HEK293 (cell line): ENCODE results near the gene DEDD.

Source experiments
- GFI1B ChIP-seq: fragments of 450-650 bp; formaldehyde crosslinking; IDR thresholded peaks from 2 replicates; pipeline ENCODE4 v1.5.1; 2016; ENCODE audit warnings: missing biosample characterization, missing genetic modification characterization
- HOXD13 ChIP-seq: sonication (generic); formaldehyde crosslinking; IDR thresholded peaks from 2 replicates; pipeline ENCODE4 v1.8.0; 2022; ENCODE audit warnings: missing genetic modification reagents, borderline replicate concordance
- IKZF3 ChIP-seq: fragments of 450-650 bp; IDR thresholded peaks from 2 replicates; pipeline ENCODE4 v1.5.0; 2018; ENCODE audit warnings: missing biosample characterization, mild to moderate bottlenecking, missing genetic modification characterization, moderate library complexity
- KLF10 ChIP-seq: fragments of 450-650 bp; IDR thresholded peaks from 2 replicates; pipeline ENCODE4 v1.5.1; 2018; ENCODE audit warnings: missing biosample characterization, mild to moderate bottlenecking, missing genetic modification characterization
- MYNN ChIP-seq: fragments of 450-650 bp; formaldehyde crosslinking; IDR thresholded peaks from 2 replicates; pipeline ENCODE4 v1.5.1; 2016; ENCODE audit warnings: missing biosample characterization, missing genetic modification characterization, borderline replicate concordance
- SCRT2 ChIP-seq: fragments of 450-650 bp; formaldehyde crosslinking; IDR thresholded peaks from 2 replicates; pipeline ENCODE4 v1.5.1; 2016; ENCODE audit warnings: missing biosample characterization, missing genetic modification characterization
- TRIM28 ChIP-seq: IDR thresholded peaks from 2 replicates; pipeline ENCODE4 v1.6.1; 2011; ENCODE audit warnings: low read length, control low read depth, borderline replicate concordance
- ZNF10 ChIP-seq: fragments of 450-650 bp; formaldehyde crosslinking; IDR thresholded peaks from 2 replicates; pipeline ENCODE4 v1.5.1; 2017; ENCODE audit warnings: missing biosample characterization, missing genetic modification characterization
- ZNF133 ChIP-seq: fragments of 450-650 bp; formaldehyde crosslinking; IDR thresholded peaks from 2 replicates; pipeline ENCODE4 v1.5.1; 2016; ENCODE audit warnings: missing biosample characterization, missing genetic modification characterization
- ZNF140 ChIP-seq: fragments of 450-650 bp; formaldehyde crosslinking; IDR thresholded peaks from 2 replicates; pipeline ENCODE4 v1.5.1; 2016; ENCODE audit warnings: missing biosample characterization, missing genetic modification characterization
- ZNF169 ChIP-seq: fragments of 450-650 bp; formaldehyde crosslinking; IDR thresholded peaks from 2 replicates; pipeline ENCODE4 v1.5.1; 2016; ENCODE audit warnings: missing biosample characterization, missing genetic modification characterization
- ZNF175 ChIP-seq: fragments of 450-650 bp; formaldehyde crosslinking; IDR thresholded peaks from 2 replicates; pipeline ENCODE4 v1.5.1; 2016; ENCODE audit warnings: missing biosample characterization, missing genetic modification characterization
- ZNF544 ChIP-seq: fragments of 450-650 bp; formaldehyde crosslinking; IDR thresholded peaks from 2 replicates; pipeline ENCODE4 v1.5.0; 2017; ENCODE audit warnings: missing biosample characterization, missing genetic modification characterization
- ZNF549 ChIP-seq: fragments of 450-650 bp; IDR thresholded peaks from 2 replicates; pipeline ENCODE4 v1.5.1; 2018; ENCODE audit warnings: missing biosample characterization, missing genetic modification characterization, mild to moderate bottlenecking, inconsistent platforms, moderate library complexity
- ZNF561 ChIP-seq: fragments of 450-650 bp; IDR thresholded peaks from 2 replicates; pipeline ENCODE4 v1.5.1; 2018; ENCODE audit warnings: missing biosample characterization, missing genetic modification characterization, borderline replicate concordance
- ZNF600 ChIP-seq: fragments of 450-650 bp; formaldehyde crosslinking; IDR thresholded peaks from 2 replicates; pipeline ENCODE4 v1.5.1; 2016; ENCODE audit warnings: missing biosample characterization, missing genetic modification characterization
- ZNF785 ChIP-seq: fragments of 450-650 bp; formaldehyde crosslinking; IDR thresholded peaks from 2 replicates; pipeline ENCODE4 v1.5.1; 2016; ENCODE audit warnings: missing biosample characterization, missing genetic modification characterization
- ZNF792 ChIP-seq: fragments of 450-650 bp; formaldehyde crosslinking; IDR thresholded peaks from 2 replicates; pipeline ENCODE4 v1.5.1; 2016; ENCODE audit warnings: missing biosample characterization, missing genetic modification characterization
- TF ChIP-seq, protein P1 (sequence below): fragments of 450-650 bp; formaldehyde crosslinking; IDR thresholded peaks from 2 replicates; pipeline ENCODE4 v1.5.1; 2017; ENCODE audit warnings: missing biosample characterization, missing genetic modification characterization
- TF ChIP-seq, protein P2 (sequence below): fragments of 450-650 bp; formaldehyde crosslinking; IDR thresholded peaks from 2 replicates; pipeline ENCODE4 v1.5.1; 2016; ENCODE audit warnings: missing biosample characterization, missing genetic modification characterization
- TF ChIP-seq, protein P3 (sequence below): fragments of 450-650 bp; formaldehyde crosslinking; IDR thresholded peaks from 2 replicates; pipeline ENCODE4 v1.5.1; 2016; ENCODE audit warnings: missing biosample characterization, missing genetic modification characterization
- TF ChIP-seq, protein P4 (sequence below): fragments of 450-650 bp; formaldehyde crosslinking; IDR thresholded peaks from 2 replicates; pipeline ENCODE4 v1.5.1; 2017; ENCODE audit warnings: missing biosample characterization, missing genetic modification characterization
- TF ChIP-seq, protein P5 (sequence below): fragments of 450-650 bp; formaldehyde crosslinking; IDR thresholded peaks from 2 replicates; pipeline ENCODE4 v1.5.1; 2016; ENCODE audit warnings: missing biosample characterization, missing genetic modification characterization
- TF ChIP-seq, protein P6 (sequence below): fragments of 450-650 bp; formaldehyde crosslinking; conservative IDR thresholded peaks from 2 replicates; pipeline ENCODE4 v1.5.1; 2016; ENCODE audit warnings: low read depth, missing biosample characterization, missing genetic modification characterization
- TF ChIP-seq, protein P7 (sequence below): fragments of 450-650 bp; formaldehyde crosslinking; IDR thresholded peaks from 2 replicates; pipeline ENCODE4 v1.5.1; 2016; ENCODE audit warnings: missing biosample characterization, missing genetic modification characterization

The DEDD gene

DNA sequence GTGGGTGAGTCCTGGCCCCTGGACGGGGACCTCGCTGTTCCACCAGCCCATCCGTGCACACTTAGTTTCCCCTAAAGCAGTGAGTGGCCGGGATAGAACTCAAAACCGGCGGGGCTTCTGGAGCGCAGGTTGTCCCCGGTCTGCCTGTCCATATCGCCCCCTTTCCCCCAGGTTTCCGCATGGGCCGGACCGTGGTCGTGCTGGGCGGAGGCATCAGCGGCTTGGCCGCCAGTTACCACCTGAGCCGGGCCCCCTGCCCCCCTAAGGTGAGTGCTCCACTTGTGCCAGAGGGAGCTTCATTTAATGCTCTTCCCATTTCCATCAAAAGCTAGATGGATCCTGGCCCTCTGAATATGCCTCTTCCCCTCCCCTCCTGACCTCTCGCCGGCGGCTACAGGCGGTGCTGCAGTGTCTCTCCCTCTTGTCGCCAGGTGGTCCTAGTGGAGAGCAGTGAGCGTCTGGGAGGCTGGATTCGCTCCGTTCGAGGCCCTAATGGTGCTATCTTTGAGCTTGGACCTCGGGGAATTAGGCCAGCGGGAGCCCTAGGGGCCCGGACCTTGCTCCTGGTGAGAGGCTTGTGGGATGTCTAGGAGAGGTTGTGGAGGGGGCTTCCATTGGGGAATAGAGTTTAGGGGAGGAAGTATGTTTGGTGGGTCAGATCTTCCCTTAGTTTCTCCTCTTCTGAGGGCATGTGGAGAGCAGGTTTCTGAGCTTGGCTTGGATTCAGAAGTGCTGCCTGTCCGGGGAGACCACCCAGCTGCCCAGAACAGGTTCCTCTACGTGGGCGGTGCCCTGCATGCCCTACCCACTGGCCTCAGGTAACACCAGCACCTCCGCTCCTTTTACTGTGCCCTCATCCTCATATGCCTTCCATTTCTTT, 34.4 kb upstream of the DEDD start (continued):
- TF ChIP-seq, protein P1, sequence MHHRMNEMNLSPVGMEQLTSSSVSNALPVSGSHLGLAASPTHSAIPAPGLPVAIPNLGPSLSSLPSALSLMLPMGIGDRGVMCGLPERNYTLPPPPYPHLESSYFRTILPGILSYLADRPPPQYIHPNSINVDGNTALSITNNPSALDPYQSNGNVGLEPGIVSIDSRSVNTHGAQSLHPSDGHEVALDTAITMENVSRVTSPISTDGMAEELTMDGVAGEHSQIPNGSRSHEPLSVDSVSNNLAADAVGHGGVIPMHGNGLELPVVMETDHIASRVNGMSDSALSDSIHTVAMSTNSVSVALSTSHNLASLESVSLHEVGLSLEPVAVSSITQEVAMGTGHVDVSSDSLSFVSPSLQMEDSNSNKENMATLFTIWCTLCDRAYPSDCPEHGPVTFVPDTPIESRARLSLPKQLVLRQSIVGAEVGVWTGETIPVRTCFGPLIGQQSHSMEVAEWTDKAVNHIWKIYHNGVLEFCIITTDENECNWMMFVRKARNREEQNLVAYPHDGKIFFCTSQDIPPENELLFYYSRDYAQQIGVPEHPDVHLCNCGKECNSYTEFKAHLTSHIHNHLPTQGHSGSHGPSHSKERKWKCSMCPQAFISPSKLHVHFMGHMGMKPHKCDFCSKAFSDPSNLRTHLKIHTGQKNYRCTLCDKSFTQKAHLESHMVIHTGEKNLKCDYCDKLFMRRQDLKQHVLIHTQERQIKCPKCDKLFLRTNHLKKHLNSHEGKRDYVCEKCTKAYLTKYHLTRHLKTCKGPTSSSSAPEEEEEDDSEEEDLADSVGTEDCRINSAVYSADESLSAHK (tag by site-specific recombination), result no peak
- no peak for TF ChIP-seq HOXD13 (CRISPR knock-in tag)
- TF ChIP-seq IKZF3 (tag by site-specific recombination), result no peak
- TF ChIP-seq, protein P2, sequence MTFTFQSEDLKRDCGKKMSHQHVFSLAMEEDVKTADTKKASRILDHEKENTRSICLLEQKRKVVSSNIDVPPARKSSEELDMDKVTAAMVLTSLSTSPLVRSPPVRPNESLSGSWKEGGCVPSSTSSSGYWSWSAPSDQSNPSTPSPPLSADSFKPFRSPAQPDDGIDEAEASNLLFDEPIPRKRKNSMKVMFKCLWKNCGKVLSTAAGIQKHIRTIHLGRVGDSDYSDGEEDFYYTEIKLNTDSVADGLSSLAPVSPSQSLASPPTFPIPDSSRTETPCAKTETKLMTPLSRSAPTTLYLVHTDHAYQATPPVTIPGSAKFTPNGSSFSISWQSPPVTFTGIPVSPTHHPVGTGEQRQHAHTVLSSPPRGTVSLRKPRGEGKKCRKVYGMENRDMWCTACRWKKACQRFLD, result no peak
- no peak for TF ChIP-seq ZNF140 (tag by site-specific recombination)
- no peak for TF ChIP-seq GFI1B
- no peak for TF ChIP-seq ZNF133
- no peak for TF ChIP-seq ZNF561
- no peak for TF ChIP-seq ZNF544 (tag by site-specific recombination)
- TF ChIP-seq MYNN (tag by site-specific recombination), result no peak
- no peak for TF ChIP-seq ZNF785 (tag by site-specific recombination)
- TF ChIP-seq ZNF10 (tag by site-specific recombination), result no peak
- no peak for TF ChIP-seq ZNF549
- TF ChIP-seq ZNF175 (tag by site-specific recombination), result no peak
- TF ChIP-seq, protein P3, sequence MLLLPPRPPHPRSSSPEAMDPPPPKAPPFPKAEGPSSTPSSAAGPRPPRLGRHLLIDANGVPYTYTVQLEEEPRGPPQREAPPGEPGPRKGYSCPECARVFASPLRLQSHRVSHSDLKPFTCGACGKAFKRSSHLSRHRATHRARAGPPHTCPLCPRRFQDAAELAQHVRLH, result 0 out of 2 replicates have a peak, but pooled peaks have one; percentile 4
- TF ChIP-seq ZNF792 (tag by site-specific recombination), result no peak
- TF ChIP-seq, protein P4, sequence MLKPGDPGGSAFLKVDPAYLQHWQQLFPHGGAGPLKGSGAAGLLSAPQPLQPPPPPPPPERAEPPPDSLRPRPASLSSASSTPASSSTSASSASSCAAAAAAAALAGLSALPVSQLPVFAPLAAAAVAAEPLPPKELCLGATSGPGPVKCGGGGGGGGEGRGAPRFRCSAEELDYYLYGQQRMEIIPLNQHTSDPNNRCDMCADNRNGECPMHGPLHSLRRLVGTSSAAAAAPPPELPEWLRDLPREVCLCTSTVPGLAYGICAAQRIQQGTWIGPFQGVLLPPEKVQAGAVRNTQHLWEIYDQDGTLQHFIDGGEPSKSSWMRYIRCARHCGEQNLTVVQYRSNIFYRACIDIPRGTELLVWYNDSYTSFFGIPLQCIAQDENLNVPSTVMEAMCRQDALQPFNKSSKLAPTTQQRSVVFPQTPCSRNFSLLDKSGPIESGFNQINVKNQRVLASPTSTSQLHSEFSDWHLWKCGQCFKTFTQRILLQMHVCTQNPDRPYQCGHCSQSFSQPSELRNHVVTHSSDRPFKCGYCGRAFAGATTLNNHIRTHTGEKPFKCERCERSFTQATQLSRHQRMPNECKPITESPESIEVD, result no peak
- no peak for TF ChIP-seq TRIM28
- no peak for TF ChIP-seq ZNF169
- TF ChIP-seq, protein P5, sequence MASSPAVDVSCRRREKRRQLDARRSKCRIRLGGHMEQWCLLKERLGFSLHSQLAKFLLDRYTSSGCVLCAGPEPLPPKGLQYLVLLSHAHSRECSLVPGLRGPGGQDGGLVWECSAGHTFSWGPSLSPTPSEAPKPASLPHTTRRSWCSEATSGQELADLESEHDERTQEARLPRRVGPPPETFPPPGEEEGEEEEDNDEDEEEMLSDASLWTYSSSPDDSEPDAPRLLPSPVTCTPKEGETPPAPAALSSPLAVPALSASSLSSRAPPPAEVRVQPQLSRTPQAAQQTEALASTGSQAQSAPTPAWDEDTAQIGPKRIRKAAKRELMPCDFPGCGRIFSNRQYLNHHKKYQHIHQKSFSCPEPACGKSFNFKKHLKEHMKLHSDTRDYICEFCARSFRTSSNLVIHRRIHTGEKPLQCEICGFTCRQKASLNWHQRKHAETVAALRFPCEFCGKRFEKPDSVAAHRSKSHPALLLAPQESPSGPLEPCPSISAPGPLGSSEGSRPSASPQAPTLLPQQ (tag by site-specific recombination), result no peak
- TF ChIP-seq ZNF600 (tag by site-specific recombination), result peak; percentile 55; the same call in 1 of the 2 replicates
- TF ChIP-seq SCRT2 (tag by site-specific recombination), result no peak
- no peak for TF ChIP-seq KLF10 (tag by site-specific recombination)
- TF ChIP-seq, protein P6, sequence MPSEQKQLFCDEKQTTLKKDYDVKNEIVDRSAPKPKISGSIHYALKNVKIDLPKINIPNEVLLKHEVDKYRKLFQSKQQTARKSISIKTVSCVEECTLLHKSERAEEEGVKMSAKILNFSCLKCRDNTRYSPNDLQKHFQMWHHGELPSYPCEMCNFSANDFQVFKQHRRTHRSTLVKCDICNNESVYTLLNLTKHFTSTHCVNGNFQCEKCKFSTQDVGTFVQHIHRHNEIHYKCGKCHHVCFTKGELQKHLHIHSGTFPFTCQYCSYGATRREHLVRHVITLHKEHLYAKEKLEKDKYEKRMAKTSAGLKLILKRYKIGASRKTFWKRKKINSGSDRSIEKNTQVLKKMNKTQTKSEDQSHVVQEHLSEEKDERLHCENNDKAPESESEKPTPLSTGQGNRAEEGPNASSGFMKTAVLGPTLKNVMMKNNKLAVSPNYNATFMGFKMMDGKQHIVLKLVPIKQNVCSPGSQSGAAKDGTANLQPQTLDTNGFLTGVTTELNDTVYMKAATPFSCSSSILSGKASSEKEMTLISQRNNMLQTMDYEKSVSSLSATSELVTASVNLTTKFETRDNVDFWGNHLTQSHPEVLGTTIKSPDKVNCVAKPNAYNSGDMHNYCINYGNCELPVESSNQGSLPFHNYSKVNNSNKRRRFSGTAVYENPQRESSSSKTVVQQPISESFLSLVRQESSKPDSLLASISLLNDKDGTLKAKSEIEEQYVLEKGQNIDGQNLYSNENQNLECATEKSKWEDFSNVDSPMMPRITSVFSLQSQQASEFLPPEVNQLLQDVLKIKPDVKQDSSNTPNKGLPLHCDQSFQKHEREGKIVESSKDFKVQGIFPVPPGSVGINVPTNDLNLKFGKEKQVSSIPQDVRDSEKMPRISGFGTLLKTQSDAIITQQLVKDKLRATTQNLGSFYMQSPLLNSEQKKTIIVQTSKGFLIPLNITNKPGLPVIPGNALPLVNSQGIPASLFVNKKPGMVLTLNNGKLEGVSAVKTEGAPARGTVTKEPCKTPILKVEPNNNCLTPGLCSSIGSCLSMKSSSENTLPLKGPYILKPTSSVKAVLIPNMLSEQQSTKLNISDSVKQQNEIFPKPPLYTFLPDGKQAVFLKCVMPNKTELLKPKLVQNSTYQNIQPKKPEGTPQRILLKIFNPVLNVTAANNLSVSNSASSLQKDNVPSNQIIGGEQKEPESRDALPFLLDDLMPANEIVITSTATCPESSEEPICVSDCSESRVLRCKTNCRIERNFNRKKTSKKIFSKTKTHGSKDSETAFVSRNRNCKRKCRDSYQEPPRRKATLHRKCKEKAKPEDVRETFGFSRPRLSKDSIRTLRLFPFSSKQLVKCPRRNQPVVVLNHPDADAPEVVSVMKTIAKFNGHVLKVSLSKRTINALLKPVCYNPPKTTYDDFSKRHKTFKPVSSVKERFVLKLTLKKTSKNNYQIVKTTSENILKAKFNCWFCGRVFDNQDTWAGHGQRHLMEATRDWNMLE, result no peak
- TF ChIP-seq, protein P7, sequence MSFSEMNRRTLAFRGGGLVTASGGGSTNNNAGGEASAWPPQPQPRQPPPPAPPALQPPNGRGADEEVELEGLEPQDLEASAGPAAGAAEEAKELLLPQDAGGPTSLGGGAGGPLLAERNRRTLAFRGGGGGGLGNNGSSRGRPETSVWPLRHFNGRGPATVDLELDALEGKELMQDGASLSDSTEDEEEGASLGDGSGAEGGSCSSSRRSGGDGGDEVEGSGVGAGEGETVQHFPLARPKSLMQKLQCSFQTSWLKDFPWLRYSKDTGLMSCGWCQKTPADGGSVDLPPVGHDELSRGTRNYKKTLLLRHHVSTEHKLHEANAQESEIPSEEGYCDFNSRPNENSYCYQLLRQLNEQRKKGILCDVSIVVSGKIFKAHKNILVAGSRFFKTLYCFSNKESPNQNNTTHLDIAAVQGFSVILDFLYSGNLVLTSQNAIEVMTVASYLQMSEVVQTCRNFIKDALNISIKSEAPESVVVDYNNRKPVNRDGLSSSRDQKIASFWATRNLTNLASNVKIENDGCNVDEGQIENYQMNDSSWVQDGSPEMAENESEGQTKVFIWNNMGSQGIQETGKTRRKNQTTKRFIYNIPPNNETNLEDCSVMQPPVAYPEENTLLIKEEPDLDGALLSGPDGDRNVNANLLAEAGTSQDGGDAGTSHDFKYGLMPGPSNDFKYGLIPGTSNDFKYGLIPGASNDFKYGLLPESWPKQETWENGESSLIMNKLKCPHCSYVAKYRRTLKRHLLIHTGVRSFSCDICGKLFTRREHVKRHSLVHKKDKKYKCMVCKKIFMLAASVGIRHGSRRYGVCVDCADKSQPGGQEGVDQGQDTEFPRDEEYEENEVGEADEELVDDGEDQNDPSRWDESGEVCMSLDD (tag by site-specific recombination), result peak; percentile 63
